Calu3 (cell line): ENCODE measurements around the gene RCAN1. TPM values are rescaled to one million over a fixed set of nuclear protein-coding genes. Genes with fewer than 3 reads are reported as not detected.

ENCODE experiments used
- BruUV-seq: library from RNA; stranded (reverse); fragments of 400-500 nt; replicated peaks from 2 replicates; lab custom pipeline; 2021; lab: Mats Ljungman, UMichigan
- CTCF ChIA-PET: fragments of 300-600 bp; sonication (Branson Sonifier 250); formaldehyde crosslinking; loops from one replicate; lab custom pipeline; 2022; ENCODE audit warnings: antibody characterized with exemption; lab: Charles Lee
- DNase-seq: peaks from one replicate; pipeline ENCODE4 v3.0.0; 2022
- H3K27ac Mint-ChIP-seq: one replicate; pipeline ENCODE4 v1.8.0; 2022; ENCODE audit warnings: mixed read lengths; ENCODE audit not compliant: unreplicated experiment
- H3K27me3 Mint-ChIP-seq: one replicate; pipeline ENCODE4 v1.8.0; 2022; ENCODE audit warnings: mixed read lengths; ENCODE audit not compliant: unreplicated experiment
- H3K36me3 Mint-ChIP-seq: one replicate; pipeline ENCODE4 v1.8.0; 2022; ENCODE audit warnings: mild to moderate bottlenecking, moderate library complexity, mixed read lengths; ENCODE audit not compliant: insufficient read depth, unreplicated experiment
- H3K4me1 Mint-ChIP-seq: one replicate; pipeline ENCODE4 v1.8.0; 2022; ENCODE audit warnings: mild to moderate bottlenecking, low read depth, mixed read lengths; ENCODE audit not compliant: unreplicated experiment
- H3K4me3 Mint-ChIP-seq: one replicate; pipeline ENCODE4 v1.8.0; 2022; ENCODE audit warnings: mild to moderate bottlenecking, low read depth, moderate library complexity, mixed read lengths; ENCODE audit not compliant: unreplicated experiment
- H3K9me3 Mint-ChIP-seq: one replicate; pipeline ENCODE4 v1.8.0; 2022; ENCODE audit warnings: low read depth, mixed read lengths; ENCODE audit not compliant: unreplicated experiment
- intact Hi-C: fragments of 100-400 bp; cut with micrococcal nuclease; formaldehyde crosslinking; loops from one replicate; pipeline ENCODE4 v1.10.0; 2022; ENCODE audit not compliant: unreplicated experiment
- total RNA-seq: library from RNA; stranded (reverse); gene quantifications from 2 replicates; pipeline ENCODE4 v1.2.3, GENCODE V29; 2022
- TF ChIP-seq, protein P1 (sequence below): fragments of 200-600 bp; IDR thresholded peaks from one replicate; pipeline ENCODE4 v1.8.0; 2022; ENCODE audit warnings: antibody characterized with exemption; ENCODE audit not compliant: unreplicated experiment

Gene RCAN1
- total RNA-seq, 1 experiment from 2014 or later = 25.4 TPM

DNA sequence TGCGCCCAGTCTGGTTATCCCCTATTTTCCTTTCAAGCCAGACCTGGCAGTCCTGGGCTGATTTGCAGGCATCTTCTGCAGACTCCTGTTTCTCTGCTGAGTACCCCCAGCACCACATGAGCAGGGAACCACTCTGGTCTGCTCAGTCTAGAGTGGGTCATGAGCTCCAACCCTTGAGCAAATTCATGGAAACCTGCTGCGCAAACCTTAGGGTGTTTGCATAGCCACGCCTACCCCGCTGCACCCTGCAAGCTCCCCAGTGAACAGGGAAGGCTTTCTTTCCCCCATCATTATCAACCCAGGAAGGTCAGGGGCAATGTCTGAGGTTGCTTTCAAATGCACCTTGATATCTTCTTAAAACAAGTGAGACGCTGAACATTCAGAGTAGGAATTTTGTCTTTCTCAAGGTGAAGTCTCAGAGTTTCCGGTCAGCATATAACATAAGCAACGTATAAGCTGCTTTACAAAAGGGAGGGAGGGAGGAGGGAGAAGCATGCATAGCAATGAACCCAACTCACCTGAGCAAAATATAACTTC is 91.8 kb downstream of the RCAN1 start:
- intact Hi-C loops = no loop called here
- no TSS peak for BruUV-seq
- H3K4me1 Mint-ChIP-seq = peaks cover 20% of the 10 kb centered on the region
- H3K36me3 Mint-ChIP-seq = peaks cover 58% of the 10 kb centered on the region
- CTCF ChIA-PET = interaction anchor here (1.9 to 2.5 kb wide), 2 partner anchors 22 to 59 kb away, joined by 6 to 7 read pairs; no protein-coding TSS in a partner anchor
- TF ChIP-seq, protein P1, sequence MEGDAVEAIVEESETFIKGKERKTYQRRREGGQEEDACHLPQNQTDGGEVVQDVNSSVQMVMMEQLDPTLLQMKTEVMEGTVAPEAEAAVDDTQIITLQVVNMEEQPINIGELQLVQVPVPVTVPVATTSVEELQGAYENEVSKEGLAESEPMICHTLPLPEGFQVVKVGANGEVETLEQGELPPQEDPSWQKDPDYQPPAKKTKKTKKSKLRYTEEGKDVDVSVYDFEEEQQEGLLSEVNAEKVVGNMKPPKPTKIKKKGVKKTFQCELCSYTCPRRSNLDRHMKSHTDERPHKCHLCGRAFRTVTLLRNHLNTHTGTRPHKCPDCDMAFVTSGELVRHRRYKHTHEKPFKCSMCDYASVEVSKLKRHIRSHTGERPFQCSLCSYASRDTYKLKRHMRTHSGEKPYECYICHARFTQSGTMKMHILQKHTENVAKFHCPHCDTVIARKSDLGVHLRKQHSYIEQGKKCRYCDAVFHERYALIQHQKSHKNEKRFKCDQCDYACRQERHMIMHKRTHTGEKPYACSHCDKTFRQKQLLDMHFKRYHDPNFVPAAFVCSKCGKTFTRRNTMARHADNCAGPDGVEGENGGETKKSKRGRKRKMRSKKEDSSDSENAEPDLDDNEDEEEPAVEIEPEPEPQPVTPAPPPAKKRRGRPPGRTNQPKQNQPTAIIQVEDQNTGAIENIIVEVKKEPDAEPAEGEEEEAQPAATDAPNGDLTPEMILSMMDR = no peak
- peak overlapping the region; percentile 74 for H3K4me3 Mint-ChIP-seq
- H3K9me3 Mint-ChIP-seq = no peaks in the 10 kb centered on the region
- no peak for DNase-seq
- H3K27ac Mint-ChIP-seq = peak overlapping the region; percentile 52
- H3K27me3 Mint-ChIP-seq = no peaks in the 10 kb centered on the region

DNA sequence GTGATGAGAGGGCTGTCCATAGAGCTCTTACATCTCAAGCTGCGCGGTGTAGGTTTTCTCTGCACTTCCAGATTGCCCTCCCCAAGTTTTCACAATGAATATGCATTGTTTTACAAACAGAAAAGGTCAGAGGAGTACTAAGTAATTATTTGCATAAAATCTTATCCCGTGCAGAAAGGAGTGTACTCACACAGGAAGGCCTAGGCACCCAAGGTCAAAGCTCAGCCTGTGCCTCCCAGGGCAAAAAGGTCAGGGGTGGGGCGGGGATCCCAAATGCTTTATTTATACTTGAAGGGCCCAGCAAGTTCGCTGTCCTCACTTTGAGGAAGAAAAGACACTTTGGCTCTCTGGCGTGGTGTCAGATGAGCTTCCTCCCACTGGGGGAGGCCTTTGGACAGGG is 92.6 kb downstream of the RCAN1 start:
- CTCF ChIA-PET = interaction anchor here (0.9 to 2.5 kb wide), 2 partner anchors 12 to 23 kb away, joined by 5 to 7 read pairs; no protein-coding TSS in a partner anchor
- no peak for DNase-seq
- TF ChIP-seq, protein P1 = no peak
- no TSS peak for BruUV-seq
- H3K9me3 Mint-ChIP-seq = no peaks in the 10 kb centered on the region
- H3K4me1 Mint-ChIP-seq = peaks cover 20% of the 10 kb centered on the region
- H3K36me3 Mint-ChIP-seq = peaks cover 62% of the 10 kb centered on the region
- H3K27ac Mint-ChIP-seq = no peak overlapping the region
- H3K27me3 Mint-ChIP-seq = no peaks in the 10 kb centered on the region
- intact Hi-C loops = no loop called here
- H3K4me3 Mint-ChIP-seq = no peak overlapping the region

DNA sequence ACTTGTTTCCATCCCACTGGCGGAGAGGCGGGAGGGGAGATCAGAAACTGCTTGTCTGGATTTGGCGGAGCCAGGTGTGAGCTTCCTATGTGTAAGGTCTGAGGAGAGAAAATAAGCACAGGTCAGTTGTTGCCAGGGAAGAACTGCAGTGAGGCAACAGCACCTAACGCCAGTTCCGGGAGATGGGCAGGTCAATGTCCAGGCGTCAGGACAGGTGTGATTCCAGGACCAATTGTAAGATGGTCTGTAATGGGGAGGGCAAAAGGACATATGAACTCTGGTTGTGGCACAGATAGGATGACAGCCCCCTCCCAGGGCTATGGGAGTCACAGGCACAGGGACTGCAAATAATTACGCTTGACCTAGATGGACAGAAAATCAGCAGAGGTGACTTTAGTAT is 93.4 kb downstream of the RCAN1 start:
- TF ChIP-seq, protein P1 = no peak
- BruUV-seq = no TSS peak
- Mint-ChIP-seq H3K4me1 (peaks cover 20% of the 10 kb centered on the region), H3K27me3 (no peaks in the 10 kb centered on the region), H3K4me3 (no peak overlapping the region), H3K27ac (no peak overlapping the region), H3K9me3 (no peaks in the 10 kb centered on the region), H3K36me3 (peaks cover 56% of the 10 kb centered on the region)
- CTCF ChIA-PET = interaction anchor here (0.9 kb wide), 1 partner anchor 11 kb away, joined by 5 read pairs; no protein-coding TSS in a partner anchor
- intact Hi-C loops = no loop called here
- DNase-seq = no peak

DNA sequence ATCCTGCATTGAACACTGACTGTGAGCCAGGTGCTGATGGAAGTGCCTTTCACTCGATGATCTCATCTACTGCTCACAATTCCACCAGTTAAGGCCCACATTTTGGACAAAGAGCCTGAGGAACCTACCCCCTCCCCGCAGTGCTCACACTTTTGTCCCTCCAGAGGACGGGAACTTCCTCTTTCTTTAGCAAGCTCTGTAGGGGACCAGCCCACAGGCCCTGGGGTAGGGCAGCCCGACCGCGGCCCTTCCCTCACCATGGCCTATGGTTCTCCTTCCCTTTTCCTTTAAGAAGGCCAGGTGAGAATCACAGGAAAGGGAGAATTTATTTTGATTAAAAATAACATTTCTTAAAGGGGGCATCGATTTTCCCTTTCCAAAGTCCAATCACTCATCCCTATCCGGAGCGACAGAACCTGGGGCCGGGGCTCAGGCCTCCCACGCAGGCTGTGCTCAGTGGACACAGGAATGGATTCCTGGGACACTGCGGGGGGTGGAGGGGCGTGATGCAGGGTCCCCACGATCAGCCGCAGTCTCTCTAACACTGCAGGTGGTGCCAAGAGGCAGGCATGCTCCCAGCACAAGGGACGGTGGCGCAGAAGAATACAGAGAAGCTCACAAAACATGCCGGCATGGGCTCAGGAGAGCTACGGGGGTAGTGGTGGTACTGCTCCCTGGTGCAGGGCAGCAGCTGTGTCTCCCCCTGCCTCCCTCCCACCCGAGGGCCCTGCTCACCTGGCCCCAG is 94.0 kb downstream of the RCAN1 start:
- intact Hi-C loops = no loop called here
- H3K36me3 Mint-ChIP-seq = peaks cover 51% of the 10 kb centered on the region
- DNase-seq = no peak
- H3K9me3 Mint-ChIP-seq = no peaks in the 10 kb centered on the region
- no peaks in the 10 kb centered on the region for H3K27me3 Mint-ChIP-seq
- CTCF ChIA-PET = interaction anchor here (0.9 kb wide), 1 partner anchor 10 kb away, joined by 5 read pairs; no protein-coding TSS in a partner anchor
- TF ChIP-seq, protein P1 = no peak
- BruUV-seq = no TSS peak
- H3K4me3 Mint-ChIP-seq = no peak overlapping the region
- H3K27ac Mint-ChIP-seq = no peak overlapping the region
- H3K4me1 Mint-ChIP-seq = peaks cover 20% of the 10 kb centered on the region
